Muscle of back (tissue), 11 donors: ENCODE data around the gene BICD2. TPM values are rescaled to one million over a fixed set of nuclear protein-coding genes. Genes with fewer than 3 reads are reported as not detected.
A peak's percentile ranks its signal among the peaks of the same experiment; 100 is the strongest.
"Not testable (repeated sequence)": the region's sequence is repeated elsewhere in the genome, so short reads cannot be mapped to it uniquely, and the experiment has no call there.

Source experiments
- DNase-seq, 3 donors: peaks; one replicate each; pipeline versions ENCODE4 v3.0.0 to v3.0.0-alpha.2; 2013
- polyA plus RNA-seq, 10 donors: library from polyadenylated mRNA; unstranded; fragments of 120-200 nt; gene quantifications; one replicate each; pipeline ENCODE4 v1.2.1, GENCODE V29; 2013; ENCODE audit not compliant: insufficient read length in 10 of 10

BICD2 gene
- polyA plus RNA-seq, 10 donors, result 25.8 to 34.2 (median 28.5) TPM

DNA sequence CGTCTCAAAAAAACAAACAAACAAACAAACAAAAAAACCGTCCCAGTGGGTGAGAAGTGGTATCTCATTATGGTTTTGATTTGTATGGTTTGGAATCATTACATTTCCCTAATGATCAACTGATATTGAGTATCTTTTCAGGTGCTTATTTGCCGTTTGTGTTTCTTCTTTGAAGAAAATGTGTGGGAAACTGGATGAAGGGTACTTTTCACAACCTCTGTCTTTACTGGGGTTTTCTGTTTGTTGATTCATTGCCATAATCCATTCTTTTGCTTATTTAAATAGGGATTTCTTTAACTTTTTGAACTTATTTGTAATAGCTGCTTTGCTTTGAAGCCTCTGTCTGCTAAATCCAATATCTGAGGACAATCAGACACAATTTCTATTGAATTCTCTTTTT lies 9.2 kb upstream of the BICD2 start:
- no peak for DNase-seq

DNA sequence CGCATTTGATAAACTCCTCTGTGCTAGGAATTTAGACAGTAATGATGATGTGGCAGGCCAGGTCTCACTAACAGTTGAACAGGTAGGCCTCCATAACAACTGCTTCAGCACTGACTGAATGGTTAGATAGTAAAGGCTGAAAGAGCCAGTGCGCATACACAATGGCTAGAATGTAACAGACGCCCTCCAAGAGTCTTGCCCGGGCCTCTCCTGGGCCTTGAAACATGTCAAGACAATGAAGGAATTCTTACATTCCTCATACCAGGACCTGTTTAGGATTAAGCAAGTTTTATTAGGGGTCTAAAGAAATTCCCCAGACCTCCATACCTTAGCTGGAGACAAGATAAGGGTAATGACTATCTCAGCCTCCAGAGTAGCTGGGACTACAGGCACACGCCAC lies 6.7 kb upstream of the BICD2 start:
- no peak for DNase-seq

DNA sequence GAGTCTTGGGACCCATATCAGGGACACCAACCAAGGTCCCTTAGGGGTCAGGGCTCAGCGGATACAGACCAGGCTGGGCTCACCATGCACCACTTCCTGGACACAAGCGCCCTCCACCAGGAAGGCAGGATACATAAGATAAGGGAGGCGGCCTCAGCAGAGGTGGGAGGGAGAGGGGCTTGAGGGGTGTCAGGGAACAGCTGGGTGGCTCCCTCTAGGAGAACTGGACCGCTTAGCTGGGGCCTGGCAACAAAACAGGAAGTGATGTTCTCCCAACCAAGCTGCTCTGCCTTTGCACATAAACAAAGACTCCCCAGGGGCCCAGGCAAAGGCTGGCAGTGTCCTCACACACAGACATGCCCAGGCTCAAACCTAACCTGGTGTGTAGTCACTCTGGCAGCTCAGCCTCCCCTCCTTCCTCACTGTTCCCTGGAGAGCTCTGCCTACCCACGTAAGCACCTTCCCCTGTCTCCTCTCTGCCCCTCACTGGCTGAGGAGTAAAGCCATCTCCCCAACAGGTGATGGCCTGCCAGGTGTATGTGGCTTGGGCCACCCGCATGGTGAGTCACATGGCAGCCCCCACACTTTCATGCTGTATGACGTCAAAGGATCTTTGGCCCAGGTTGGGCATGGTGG lies 5.8 kb upstream of the BICD2 start:
- DNase-seq, result no peak

DNA sequence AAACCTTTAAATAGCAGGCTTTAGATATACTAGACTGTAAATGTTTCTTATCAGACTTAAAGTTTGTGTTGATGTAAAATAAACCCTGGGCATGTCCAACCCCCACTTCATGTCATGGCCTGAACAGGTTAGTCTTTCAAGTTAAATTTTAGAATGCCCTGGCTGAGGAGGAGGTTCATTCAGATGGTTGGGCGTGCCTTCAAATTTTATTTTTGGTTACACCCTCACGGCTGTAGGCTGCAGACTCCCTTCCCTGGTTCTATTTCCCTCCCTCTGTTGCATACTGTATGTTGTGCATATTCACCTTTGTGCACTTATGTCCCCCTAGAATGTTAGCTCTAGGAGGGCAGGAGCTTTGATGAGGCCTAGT lies 5.3 kb upstream of the BICD2 start:
- DNase-seq, result no peak

DNA sequence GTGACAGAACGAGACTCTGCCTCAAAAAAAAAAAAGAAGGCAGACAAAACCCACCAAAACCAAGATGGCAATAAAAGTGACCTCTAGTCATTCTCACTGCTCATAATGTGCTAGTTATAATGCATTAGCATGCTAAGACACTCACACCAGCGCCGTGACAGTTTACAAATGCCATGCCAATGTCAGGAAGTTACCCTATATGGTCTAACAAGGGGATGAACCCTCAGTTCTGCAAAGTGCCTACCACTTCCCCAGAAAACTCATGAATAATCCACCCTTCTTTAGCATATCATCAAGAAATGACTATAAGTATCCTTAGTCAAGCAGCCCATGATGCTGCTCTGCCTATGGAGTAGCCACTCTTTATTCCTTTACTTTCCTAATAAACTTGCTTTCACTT lies 4.7 kb upstream of the BICD2 start:
- no peak for DNase-seq

DNA sequence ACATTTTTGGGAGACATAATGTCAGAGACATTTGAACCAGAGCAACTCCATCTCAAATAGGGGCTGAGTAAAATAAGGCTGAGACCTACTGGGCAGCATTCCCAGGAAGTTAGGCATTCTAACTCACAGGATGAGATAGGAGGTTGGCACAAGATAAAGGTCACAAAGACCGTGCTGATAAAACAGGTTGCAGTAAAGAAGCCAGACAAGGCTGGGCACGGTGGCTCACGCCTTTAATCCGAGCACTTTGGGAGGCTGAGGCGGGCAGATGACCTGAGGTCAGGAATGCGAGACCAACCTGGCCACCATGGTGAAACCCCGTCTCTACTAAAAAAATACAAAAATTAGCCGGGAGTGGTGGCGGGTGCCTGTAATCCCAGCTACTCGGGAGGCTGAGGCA lies 4.2 kb upstream of the BICD2 start:
- not testable (repeated sequence) for DNase-seq

DNA sequence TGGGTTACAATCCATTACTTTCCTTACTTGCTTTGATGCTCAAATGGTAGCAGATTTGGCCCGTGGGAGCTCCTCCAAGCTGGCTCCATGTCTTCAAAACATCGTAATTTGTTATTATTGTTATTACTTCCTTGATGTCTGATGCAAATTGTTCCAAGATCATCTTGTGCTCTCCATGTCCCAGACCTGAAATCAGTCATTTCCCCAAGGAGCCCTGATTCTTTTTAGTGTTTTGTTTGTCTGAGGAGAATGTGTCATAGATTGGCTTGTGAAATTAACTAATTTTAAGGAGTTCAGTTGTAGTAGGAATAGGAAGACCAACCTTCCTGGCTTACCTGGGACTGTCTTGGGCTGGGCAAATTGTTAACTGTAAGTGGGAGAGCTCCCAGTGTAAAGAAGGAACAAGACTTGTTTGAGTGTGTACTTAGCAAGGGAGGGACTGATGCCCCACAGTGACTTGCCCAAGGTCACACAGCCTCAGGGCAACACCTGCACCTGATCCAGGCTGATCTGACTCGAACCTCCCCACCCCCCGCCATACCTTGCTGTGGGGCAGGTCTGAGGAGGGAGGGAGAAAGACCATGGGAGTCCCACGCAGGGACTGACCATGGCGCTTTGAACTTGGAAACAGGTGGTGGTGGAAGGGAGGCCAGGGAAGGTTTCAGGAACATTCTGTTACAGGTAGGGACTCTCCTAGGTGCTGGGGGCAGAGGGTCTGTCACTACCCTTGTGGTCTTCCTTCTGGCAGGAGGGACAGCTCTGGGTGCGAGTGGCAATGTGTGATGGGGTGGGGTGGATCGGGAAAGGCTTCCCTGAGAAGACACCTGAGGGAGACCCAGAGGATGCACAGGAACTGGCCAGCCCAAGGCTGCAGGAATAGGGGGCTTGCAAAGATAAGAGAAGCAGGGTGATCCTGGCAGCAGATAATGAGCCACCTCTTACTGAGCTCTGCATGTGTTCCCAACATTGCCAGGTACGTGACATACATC lies 2.7 kb upstream of the BICD2 start:
- DNase-seq, result no peak

DNA sequence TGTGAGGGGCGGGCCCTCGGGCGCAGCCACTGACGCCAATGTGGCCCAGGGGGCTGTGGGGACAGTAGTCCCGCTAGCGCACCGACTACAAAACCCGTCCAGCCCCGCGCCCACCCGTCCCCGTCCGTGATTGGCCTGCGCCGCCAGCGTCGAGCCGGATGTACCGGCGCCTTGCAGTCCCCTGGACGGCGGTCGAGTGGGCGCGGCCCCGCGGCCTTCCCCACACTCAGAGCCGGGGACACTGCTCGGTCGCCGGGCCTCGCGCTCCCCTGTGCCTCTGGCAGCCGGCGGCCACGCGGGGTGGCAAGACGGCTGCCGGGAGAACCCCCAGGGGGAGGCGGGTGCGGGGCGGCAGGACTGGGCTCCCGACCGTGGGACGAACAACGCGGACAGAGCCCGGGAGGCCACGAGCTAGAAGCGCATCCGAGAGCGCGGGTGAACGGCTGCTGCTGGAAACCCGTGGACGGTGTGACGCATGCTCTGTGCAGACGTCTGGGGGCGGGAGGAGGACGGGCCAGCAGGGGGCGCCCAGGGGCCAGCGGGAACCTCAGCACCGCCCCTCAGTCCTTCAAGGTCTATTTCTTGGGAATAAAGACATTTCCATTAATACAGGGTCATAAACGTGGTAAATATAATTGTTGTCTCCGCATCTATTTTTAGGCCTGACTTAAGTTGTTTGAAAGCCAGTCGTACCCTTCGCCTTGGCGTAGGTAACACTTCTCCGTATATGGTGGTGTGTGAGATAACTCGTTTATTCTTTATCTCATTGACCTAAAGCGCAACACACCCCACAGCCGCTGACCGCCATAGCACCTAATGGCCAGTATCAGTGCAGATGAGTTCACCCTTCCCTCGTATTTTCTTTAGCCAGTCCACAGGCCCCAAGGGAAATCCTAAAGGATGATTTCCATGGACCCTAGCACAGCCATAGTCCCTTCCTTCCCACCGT lies 629 bp upstream of the BICD2 start:
- peak; percentile 98 to 99 (median 99) for DNase-seq

DNA sequence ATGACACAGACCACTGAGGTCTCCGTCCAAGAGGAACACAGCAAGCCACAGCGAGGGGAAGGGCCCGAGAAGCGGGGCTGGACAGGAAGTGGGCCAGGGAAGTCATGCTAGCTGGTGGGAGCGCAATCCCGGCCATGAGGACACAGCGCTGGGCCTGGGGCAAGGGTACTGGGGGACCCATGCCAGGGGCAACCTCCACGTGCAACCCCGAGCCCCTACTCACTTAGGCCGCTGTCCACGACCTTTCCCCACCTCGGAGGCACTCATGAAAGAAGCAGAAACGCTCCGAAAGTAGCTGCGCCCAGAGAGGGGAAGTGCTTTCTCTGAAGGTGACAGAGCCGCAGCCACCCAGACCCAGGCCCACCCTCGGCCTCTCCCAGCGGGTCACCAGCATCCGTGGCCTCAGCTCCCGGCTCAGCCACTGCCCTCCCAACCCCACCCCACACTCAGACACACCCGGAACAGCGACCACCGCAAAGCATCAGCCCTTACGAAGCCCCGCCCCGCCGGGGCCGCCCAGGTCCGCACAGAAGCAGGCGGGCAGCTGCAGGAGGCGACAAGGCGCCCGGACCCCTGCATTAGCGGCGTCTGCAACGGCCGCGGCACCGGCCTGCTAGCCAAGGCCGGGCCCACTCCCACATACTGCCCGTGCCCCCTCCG lies 782 bp downstream of the BICD2 start:
- DNase-seq, result peak in 1 of 3 donors; percentile 69

DNA sequence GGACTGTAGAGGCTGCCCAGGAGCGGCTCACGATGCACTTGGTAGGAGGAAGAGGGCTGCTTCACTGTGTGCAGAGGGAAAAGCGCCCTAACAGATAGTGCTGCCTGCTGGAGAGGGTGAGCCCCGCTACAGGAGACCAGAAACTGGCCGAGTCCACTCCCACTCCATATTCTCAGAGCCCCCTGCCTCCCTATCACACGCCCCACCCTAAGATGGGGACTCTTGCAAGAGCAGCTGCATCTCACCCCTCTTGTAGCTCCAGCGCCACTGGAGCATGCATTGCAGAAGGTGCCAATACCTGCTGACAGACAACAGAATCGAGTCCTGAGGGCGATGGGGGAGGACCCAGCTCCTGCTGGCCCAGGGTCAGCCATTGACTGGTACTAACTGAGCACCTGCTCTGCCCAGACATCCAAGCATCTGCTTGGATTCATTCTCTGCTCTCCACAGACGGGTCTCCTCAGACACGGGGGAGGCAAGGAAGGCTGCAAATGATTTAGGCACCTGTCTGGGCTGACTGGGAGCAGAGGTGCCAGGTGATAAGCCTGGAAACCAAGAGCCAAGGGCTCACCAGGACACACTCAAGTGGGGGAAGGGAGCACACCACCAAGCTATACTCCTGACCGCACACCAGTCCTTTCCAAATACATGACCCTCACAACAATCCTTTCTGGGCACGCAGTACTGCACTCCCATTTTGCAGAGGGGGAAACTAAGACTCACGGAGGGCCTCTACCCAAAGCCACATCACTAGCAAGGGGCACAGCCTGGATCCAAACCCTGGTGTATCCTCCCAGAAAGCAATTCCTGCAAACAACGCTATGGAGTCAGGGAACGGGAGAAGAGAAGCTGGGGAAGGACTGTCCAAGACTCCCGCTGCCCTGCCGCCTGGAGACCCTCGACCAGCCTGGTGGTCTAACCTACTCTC lies 1.6 kb downstream of the BICD2 start:
- no peak for DNase-seq

DNA sequence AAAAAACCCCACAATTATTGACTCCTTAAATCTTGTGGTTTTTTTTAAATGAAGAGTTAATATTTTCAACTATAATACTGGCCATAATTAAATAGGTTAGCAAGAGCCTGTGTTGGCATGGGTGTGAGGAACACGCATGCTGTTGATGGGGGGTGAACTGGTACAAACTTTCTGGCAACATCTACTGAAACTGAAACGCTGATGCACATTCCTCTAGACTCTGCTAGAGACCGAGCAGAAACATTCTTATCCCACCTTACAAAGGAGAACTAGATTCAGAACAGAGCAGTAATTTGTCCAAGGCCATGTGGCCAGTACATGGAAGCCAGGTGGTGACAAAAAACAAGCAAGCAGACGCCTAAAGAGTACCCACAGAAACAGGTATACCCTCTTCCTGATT lies 2.4 kb downstream of the BICD2 start:
- no peak for DNase-seq

DNA sequence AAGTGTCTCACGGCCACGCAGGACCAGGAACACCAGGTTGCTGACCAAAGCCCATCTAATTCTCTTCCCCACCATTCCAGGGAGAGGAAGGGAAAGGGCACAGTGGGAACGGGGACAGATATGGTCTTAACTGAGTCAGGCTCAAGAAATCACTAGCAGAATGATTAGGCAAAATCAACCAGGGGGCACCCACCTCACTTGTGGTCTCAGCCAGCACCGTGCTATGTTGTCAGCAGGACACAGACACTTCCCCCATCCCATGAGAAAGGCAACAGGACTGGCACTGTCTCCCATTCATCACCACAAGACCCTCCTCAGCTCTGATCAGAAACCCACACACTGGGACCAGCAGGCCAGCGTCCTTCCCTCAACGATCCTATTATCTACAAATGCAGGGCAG lies 2.9 kb downstream of the BICD2 start:
- DNase-seq, result no peak

DNA sequence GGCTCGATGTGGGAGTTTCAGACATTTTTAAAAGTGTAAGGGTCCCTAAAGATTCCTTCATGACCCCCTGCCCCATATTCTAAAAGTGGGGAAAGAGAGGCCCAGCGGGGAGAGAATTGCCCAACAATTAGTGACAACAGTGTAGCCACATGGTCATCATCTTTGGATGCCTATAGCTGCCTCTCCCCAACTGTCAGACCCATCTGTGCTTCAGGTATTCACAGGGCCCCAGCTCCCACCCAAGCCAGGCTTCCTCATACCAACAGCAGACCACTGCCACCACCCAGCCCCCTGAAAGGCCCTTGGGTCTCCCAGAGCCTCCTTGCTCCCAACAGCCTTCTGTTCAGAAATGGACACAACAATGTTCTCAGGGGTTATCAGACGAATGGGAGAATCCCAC lies 4.1 kb downstream of the BICD2 start:
- no peak for DNase-seq

DNA sequence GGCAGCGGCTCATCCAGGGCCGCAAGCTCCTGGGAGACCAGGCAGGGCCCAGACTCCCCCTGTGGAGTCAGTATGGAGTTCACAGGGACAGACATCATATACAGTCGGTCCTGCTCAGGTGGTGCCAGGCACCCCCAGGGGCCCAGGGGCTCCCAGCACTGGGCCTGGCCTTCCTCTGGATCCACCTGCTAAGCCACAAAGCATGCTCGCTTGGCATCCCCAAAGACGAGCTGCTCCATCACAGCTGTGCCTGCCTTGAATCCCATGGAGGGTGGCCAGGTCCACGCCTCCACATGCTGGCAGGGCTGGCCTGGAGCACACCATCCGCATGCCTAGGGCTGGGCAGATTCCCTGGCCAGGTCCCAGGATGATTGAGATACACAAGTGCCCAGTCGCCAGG lies 4.6 kb downstream of the BICD2 start:
- peak; percentile 74 to 81 (median 80) for DNase-seq

DNA sequence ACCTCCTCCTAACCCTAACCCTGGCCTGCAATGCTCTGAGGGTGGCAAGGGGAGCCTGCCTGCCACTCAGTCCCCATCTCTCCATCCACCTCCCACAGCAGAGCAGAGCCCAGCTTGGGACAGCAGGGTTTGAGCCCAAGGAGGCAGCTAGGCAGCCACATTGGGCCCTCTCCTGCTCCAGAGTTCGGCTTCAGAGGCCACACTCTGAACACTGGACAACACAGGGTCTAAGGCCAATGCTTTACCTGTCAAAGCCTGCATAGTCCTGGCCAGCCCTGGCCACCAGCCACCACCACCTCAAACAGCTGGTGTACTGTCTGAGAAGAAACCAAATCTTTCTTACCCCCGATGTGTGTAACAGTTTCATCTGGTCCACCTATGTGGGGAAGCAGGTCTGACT lies 5.2 kb downstream of the BICD2 start:
- no peak for DNase-seq

DNA sequence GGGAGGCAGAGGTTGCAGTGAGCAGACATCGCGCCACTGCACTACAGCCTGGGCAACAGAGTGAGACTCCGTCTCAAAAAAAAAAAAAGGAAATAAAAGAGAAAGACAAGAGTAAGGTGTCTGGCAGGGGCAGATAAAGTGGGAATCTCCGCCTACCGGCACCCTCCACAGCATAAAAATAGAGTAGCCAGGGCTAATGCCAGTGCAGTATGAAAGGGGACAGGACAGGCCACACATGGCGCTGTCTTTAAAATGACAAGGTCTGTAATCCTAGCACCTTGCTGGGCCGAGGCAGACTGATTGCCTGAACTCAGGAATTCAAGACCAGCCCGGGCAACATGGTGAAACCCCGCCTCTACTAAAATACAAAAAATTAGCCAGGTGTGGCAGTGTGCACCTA lies 7.8 kb downstream of the BICD2 start:
- DNase-seq, result no peak

DNA sequence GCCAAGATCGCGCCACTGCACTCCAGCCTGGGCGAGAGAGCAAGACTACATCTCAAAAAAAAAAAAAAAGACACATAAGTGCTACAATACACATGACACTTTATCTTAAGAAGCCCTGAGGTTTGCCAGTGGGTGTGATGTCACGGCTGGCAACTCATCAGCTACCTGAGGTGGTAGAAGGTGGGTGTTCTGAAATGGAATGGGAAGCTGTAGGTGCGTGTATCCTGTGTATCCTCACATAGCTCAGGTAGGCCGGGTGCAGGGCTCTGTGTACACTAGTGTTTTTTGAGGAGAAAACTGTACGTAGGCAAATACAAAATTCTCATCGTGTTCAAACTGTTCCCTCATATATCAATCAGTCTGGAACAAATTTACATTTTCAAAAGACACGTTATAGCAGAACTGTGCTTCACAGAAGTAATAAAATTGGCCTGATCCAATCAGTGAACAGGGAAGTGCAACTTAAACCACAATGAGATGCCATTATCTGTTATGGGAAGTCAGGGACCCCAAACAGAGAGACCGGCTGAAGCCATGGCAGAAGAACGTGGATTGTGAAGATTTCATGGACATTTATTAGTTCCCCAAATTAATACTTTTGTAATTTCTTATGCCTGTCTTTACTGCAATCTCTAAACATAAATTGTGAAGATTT lies 10.4 kb downstream of the BICD2 start:
- no peak for DNase-seq

DNA sequence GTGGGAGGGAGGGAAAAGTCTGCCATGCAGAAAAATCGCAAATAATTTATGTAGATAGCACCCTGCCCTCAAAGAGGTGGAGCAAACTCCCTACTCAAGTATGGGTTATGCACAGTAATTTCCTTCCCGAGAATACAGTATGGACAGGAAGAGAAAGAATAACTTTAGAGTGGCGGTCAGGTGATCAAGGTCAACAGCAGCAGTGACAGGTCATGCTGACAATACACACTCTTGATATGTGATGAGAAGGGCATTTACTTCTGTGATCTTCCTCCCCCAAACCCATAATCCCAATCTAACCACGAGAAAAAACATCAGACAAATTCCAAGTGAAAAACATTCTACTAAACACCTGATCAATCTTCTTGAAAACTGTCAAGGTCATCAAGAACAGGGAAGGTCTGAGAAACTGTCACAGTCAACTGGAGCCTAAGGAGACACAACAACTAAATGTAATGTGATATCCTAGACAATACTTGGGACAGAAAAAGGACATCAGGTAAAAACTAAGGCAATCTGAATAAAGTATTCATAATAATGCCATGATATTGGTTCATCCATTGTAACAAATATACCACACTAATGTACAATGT lies 11.7 kb downstream of the BICD2 start:
- no peak for DNase-seq

DNA sequence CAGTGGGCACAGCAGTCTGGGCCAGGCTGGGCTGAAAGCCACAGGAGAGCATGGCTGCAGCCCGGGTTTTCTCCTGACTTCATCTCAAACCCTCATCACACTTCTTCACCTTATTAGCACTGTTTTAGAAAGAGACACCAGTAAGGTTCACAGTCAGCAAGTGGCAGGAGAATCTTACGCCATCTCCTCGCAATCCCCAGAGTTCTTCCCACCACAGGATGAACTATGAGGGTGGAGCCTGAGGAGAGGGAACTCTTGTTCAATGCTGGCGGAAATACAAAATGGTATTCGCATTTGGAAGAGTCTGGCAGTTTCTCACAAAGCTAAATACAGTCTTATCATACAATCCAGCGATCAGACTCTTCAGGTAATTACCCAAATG lies 14.7 kb downstream of the BICD2 start:
- no peak for DNase-seq
